Measurements from ENCODE around the gene CEP112.
"Not testable (repeated sequence)": the region's sequence is repeated elsewhere in the genome, so short reads cannot be mapped to it uniquely, and the experiment has no call there.

CEP112 gene

GRCh38 chr17:65826577-65826976 lies 365.4 kb downstream of the CEP112 start:
- H3K9me3 ChIP-seq (ENCODE audit: control insufficient read depth in 1 of 2, low read length in 2 of 2); H3K27ac ChIP-seq (ENCODE audit: low read depth, low read length); H3K36me3 ChIP-seq (ENCODE audit: control insufficient read depth in 1 of 2, insufficient read depth in 2 of 2, low read length in 2 of 2); H3K27me3 ChIP-seq (ENCODE audit: control insufficient read depth in 1 of 2, insufficient read depth in 2 of 2, low read length in 2 of 2); H3K9ac ChIP-seq (ENCODE audit: low read depth in 1 of 2, low read length in 2 of 2); H3K4me3 ChIP-seq (ENCODE audit: low read depth in 1 of 2, low read length in 2 of 2); H3K4me1 ChIP-seq (ENCODE audit: control insufficient read depth in 1 of 2, insufficient read depth in 2 of 2, low read length in 2 of 2): not testable (repeated sequence)

- H3K9me3 ChIP-seq (ENCODE audit: control insufficient read depth in 1 of 2, low read length in 2 of 2), result no peaks in the 10 kb centered on the region
- H3K36me3 ChIP-seq (ENCODE audit: control insufficient read depth in 1 of 2, insufficient read depth in 2 of 2, low read length in 2 of 2), result no peaks in the 10 kb centered on the region
Measured at GRCh38 chr17:65824901-65825300, 367.0 kb downstream of the CEP112 start.

GRCh38 chr17:65823713-65824112 lies 368.2 kb downstream of the CEP112 start:
- Histone ChIP-seq H3K9me3 (ENCODE audit: control insufficient read depth in 1 of 2, low read length in 2 of 2) (no peaks in the 10 kb centered on the region), H3K9ac (ENCODE audit: low read depth in 1 of 2, low read length in 2 of 2) (no peak overlapping the region), H3K36me3 (ENCODE audit: control insufficient read depth in 1 of 2, insufficient read depth in 2 of 2, low read length in 2 of 2) (no peaks in the 10 kb centered on the region), H3K27ac (ENCODE audit: low read depth, low read length) (no peak overlapping the region), H3K27me3 (ENCODE audit: control insufficient read depth in 1 of 2, insufficient read depth in 2 of 2, low read length in 2 of 2) (no peaks in the 10 kb centered on the region), H3K4me1 (ENCODE audit: control insufficient read depth in 1 of 2, insufficient read depth in 2 of 2, low read length in 2 of 2) (no peaks in the 10 kb centered on the region), H3K4me3 (ENCODE audit: low read depth in 1 of 2, low read length in 2 of 2) (no peak overlapping the region)

More at GRCh38 chr17:65824901-65825300, 367.0 kb downstream of the CEP112 start:
- Histone ChIP-seq H3K4me1 (ENCODE audit: control insufficient read depth in 1 of 2, insufficient read depth in 2 of 2, low read length in 2 of 2) (no peaks in the 10 kb centered on the region), H3K27me3 (ENCODE audit: control insufficient read depth in 1 of 2, insufficient read depth in 2 of 2, low read length in 2 of 2) (no peaks in the 10 kb centered on the region), H3K9ac (ENCODE audit: low read depth in 1 of 2, low read length in 2 of 2) (no peak overlapping the region), H3K4me3 (ENCODE audit: low read depth in 1 of 2, low read length in 2 of 2) (no peak overlapping the region), H3K27ac (ENCODE audit: low read depth, low read length) (no peak overlapping the region)

- no peaks in the 10 kb centered on the region for H3K9me3 ChIP-seq (ENCODE audit: control insufficient read depth in 1 of 2, low read length in 2 of 2)
- H3K4me3 ChIP-seq (ENCODE audit: low read depth in 1 of 2, low read length in 2 of 2), result no peak overlapping the region
- no peak overlapping the region for H3K27ac ChIP-seq (ENCODE audit: low read depth, low read length)
- H3K27me3 ChIP-seq (ENCODE audit: control insufficient read depth in 1 of 2, insufficient read depth in 2 of 2, low read length in 2 of 2), result no peaks in the 10 kb centered on the region
- no peak overlapping the region for H3K9ac ChIP-seq (ENCODE audit: low read depth in 1 of 2, low read length in 2 of 2)
- H3K4me1 ChIP-seq (ENCODE audit: control insufficient read depth in 1 of 2, insufficient read depth in 2 of 2, low read length in 2 of 2), result no peaks in the 10 kb centered on the region
- no peaks in the 10 kb centered on the region for H3K36me3 ChIP-seq (ENCODE audit: control insufficient read depth in 1 of 2, insufficient read depth in 2 of 2, low read length in 2 of 2)
Measured at GRCh38 chr17:65820811-65821210, 371.1 kb downstream of the CEP112 start.

- H3K36me3 ChIP-seq (ENCODE audit: control insufficient read depth in 1 of 2, insufficient read depth in 2 of 2, low read length in 2 of 2), result no peaks in the 10 kb centered on the region
- no peaks in the 10 kb centered on the region for H3K27me3 ChIP-seq (ENCODE audit: control insufficient read depth in 1 of 2, insufficient read depth in 2 of 2, low read length in 2 of 2)
- no peak overlapping the region for H3K4me3 ChIP-seq (ENCODE audit: low read depth in 1 of 2, low read length in 2 of 2)
- H3K9me3 ChIP-seq (ENCODE audit: control insufficient read depth in 1 of 2, low read length in 2 of 2), result no peaks in the 10 kb centered on the region
- no peaks in the 10 kb centered on the region for H3K4me1 ChIP-seq (ENCODE audit: control insufficient read depth in 1 of 2, insufficient read depth in 2 of 2, low read length in 2 of 2)
- H3K27ac ChIP-seq (ENCODE audit: low read depth, low read length), result no peak overlapping the region
- H3K9ac ChIP-seq (ENCODE audit: low read depth in 1 of 2, low read length in 2 of 2), result no peak overlapping the region
Measured at GRCh38 chr17:65820306-65820705, 371.6 kb downstream of the CEP112 start.

- Histone ChIP-seq H3K4me3 (ENCODE audit: low read depth in 1 of 2, low read length in 2 of 2) (no peak overlapping the region), H3K27me3 (ENCODE audit: control insufficient read depth in 1 of 2, insufficient read depth in 2 of 2, low read length in 2 of 2) (no peaks in the 10 kb centered on the region), H3K9ac (ENCODE audit: low read depth in 1 of 2, low read length in 2 of 2) (no peak overlapping the region), H3K36me3 (ENCODE audit: control insufficient read depth in 1 of 2, insufficient read depth in 2 of 2, low read length in 2 of 2) (no peaks in the 10 kb centered on the region), H3K4me1 (ENCODE audit: control insufficient read depth in 1 of 2, insufficient read depth in 2 of 2, low read length in 2 of 2) (no peaks in the 10 kb centered on the region), H3K9me3 (ENCODE audit: control insufficient read depth in 1 of 2, low read length in 2 of 2) (no peaks in the 10 kb centered on the region), H3K27ac (ENCODE audit: low read depth, low read length) (no peak overlapping the region)
Measured at GRCh38 chr17:65819810-65820209, 372.1 kb downstream of the CEP112 start.

GRCh38 chr17:65817951-65818350 lies 374.0 kb downstream of the CEP112 start:
- H3K36me3 ChIP-seq (ENCODE audit: control insufficient read depth in 1 of 2, insufficient read depth in 2 of 2, low read length in 2 of 2), result no peaks in the 10 kb centered on the region
- H3K27me3 ChIP-seq (ENCODE audit: control insufficient read depth in 1 of 2, insufficient read depth in 2 of 2, low read length in 2 of 2), result no peaks in the 10 kb centered on the region
- H3K9me3 ChIP-seq (ENCODE audit: control insufficient read depth in 1 of 2, low read length in 2 of 2), result no peaks in the 10 kb centered on the region

GRCh38 chr17:65814418-65814817 lies 377.5 kb downstream of the CEP112 start:
- no peak overlapping the region for H3K9ac ChIP-seq (ENCODE audit: low read depth in 1 of 2, low read length in 2 of 2)
- H3K4me3 ChIP-seq (ENCODE audit: low read depth in 1 of 2, low read length in 2 of 2), result no peak overlapping the region
- no peaks in the 10 kb centered on the region for H3K36me3 ChIP-seq (ENCODE audit: control insufficient read depth in 1 of 2, insufficient read depth in 2 of 2, low read length in 2 of 2)
- H3K27me3 ChIP-seq (ENCODE audit: control insufficient read depth in 1 of 2, insufficient read depth in 2 of 2, low read length in 2 of 2), result no peaks in the 10 kb centered on the region
- H3K4me1 ChIP-seq (ENCODE audit: control insufficient read depth in 1 of 2, insufficient read depth in 2 of 2, low read length in 2 of 2), result no peaks in the 10 kb centered on the region
- no peaks in the 10 kb centered on the region for H3K9me3 ChIP-seq (ENCODE audit: control insufficient read depth in 1 of 2, low read length in 2 of 2)
- H3K27ac ChIP-seq (ENCODE audit: low read depth, low read length), result no peak overlapping the region

More at GRCh38 chr17:65817951-65818350, 374.0 kb downstream of the CEP112 start:
- Histone ChIP-seq H3K9ac (ENCODE audit: low read depth in 1 of 2, low read length in 2 of 2) (no peak overlapping the region), H3K4me1 (ENCODE audit: control insufficient read depth in 1 of 2, insufficient read depth in 2 of 2, low read length in 2 of 2) (no peaks in the 10 kb centered on the region), H3K4me3 (ENCODE audit: low read depth in 1 of 2, low read length in 2 of 2) (no peak overlapping the region), H3K27ac (ENCODE audit: low read depth, low read length) (no peak overlapping the region)

GRCh38 chr17:65813306-65813705 lies 378.6 kb downstream of the CEP112 start:
- no peaks in the 10 kb centered on the region for H3K36me3 ChIP-seq (ENCODE audit: control insufficient read depth in 1 of 2, insufficient read depth in 2 of 2, low read length in 2 of 2)
- peaks cover under 1 to 2% of the 10 kb centered on the region in 2 donors for H3K9me3 ChIP-seq (ENCODE audit: control insufficient read depth in 1 of 2, low read length in 2 of 2)
- no peaks in the 10 kb centered on the region for H3K4me1 ChIP-seq (ENCODE audit: control insufficient read depth in 1 of 2, insufficient read depth in 2 of 2, low read length in 2 of 2)
- H3K27ac ChIP-seq (ENCODE audit: low read depth, low read length), result no peak overlapping the region
- no peak overlapping the region for H3K9ac ChIP-seq (ENCODE audit: low read depth in 1 of 2, low read length in 2 of 2)
- H3K4me3 ChIP-seq (ENCODE audit: low read depth in 1 of 2, low read length in 2 of 2), result no peak overlapping the region
- no peaks in the 10 kb centered on the region for H3K27me3 ChIP-seq (ENCODE audit: control insufficient read depth in 1 of 2, insufficient read depth in 2 of 2, low read length in 2 of 2)

GRCh38 chr17:65811043-65811442 lies 380.9 kb downstream of the CEP112 start:
- Histone ChIP-seq H3K4me1 (ENCODE audit: control insufficient read depth in 1 of 2, insufficient read depth in 2 of 2, low read length in 2 of 2) (no peaks in the 10 kb centered on the region), H3K36me3 (ENCODE audit: control insufficient read depth in 1 of 2, insufficient read depth in 2 of 2, low read length in 2 of 2) (no peaks in the 10 kb centered on the region), H3K9ac (ENCODE audit: low read depth in 1 of 2, low read length in 2 of 2) (no peak overlapping the region), H3K4me3 (ENCODE audit: low read depth in 1 of 2, low read length in 2 of 2) (no peak overlapping the region), H3K9me3 (ENCODE audit: control insufficient read depth in 1 of 2, low read length in 2 of 2) (peaks cover 5 to 7% of the 10 kb centered on the region in 2 donors), H3K27ac (ENCODE audit: low read depth, low read length) (no peak overlapping the region), H3K27me3 (ENCODE audit: control insufficient read depth in 1 of 2, insufficient read depth in 2 of 2, low read length in 2 of 2) (no peaks in the 10 kb centered on the region)

- no peak overlapping the region for H3K4me3 ChIP-seq (ENCODE audit: low read depth in 1 of 2, low read length in 2 of 2)
- H3K27ac ChIP-seq (ENCODE audit: low read depth, low read length), result no peak overlapping the region
- H3K9ac ChIP-seq (ENCODE audit: low read depth in 1 of 2, low read length in 2 of 2), result no peak overlapping the region
- H3K27me3 ChIP-seq (ENCODE audit: control insufficient read depth in 1 of 2, insufficient read depth in 2 of 2, low read length in 2 of 2), result no peaks in the 10 kb centered on the region
- H3K36me3 ChIP-seq (ENCODE audit: control insufficient read depth in 1 of 2, insufficient read depth in 2 of 2, low read length in 2 of 2), result no peaks in the 10 kb centered on the region
- peaks cover 5 to 7% of the 10 kb centered on the region in 2 donors for H3K9me3 ChIP-seq (ENCODE audit: control insufficient read depth in 1 of 2, low read length in 2 of 2)
- no peaks in the 10 kb centered on the region for H3K4me1 ChIP-seq (ENCODE audit: control insufficient read depth in 1 of 2, insufficient read depth in 2 of 2, low read length in 2 of 2)
Measured at GRCh38 chr17:65809366-65809765, 382.6 kb downstream of the CEP112 start.

Measured in duodenal mucosa (tissue), 2 donors.